Transverse colon (tissue), 4 donors: ENCODE results near the gene ATOH7. TPM values are rescaled to one million over a fixed set of nuclear protein-coding genes. Genes with fewer than 3 reads are reported as not detected.
"Not testable (repeated sequence)": the region's sequence is repeated elsewhere in the genome, so short reads cannot be mapped to it uniquely, and the experiment has no call there.

Source experiments
- DNase-seq: peaks from one replicate; pipeline ENCODE4 v3.0.0-alpha.2; 2019
- H3K27ac ChIP-seq, 4 donors: fragments of 200-600 bp; sonication (generic); 2 replicates each; pipeline ENCODE4 v1.5.1; 2016 to 2018; ENCODE audit warnings: inconsistent platforms in 4 of 4
- H3K27me3 ChIP-seq: fragments of 200-600 bp; sonication (generic); 2 replicates; pipeline ENCODE4 v1.5.1; 2017; ENCODE audit warnings: inconsistent platforms
- H3K36me3 ChIP-seq, 4 donors: fragments of 200-600 bp; sonication (generic); 2 replicates each; pipeline ENCODE4 v1.5.1; 2017 to 2019; ENCODE audit warnings: inconsistent platforms in 4 of 4
- H3K4me1 ChIP-seq, 4 donors: fragments of 200-600 bp; sonication (generic); 2 replicates each; pipeline ENCODE4 v1.5.1; 2017 to 2020; ENCODE audit warnings: inconsistent platforms in 4 of 4
- H3K4me3 ChIP-seq, 4 donors: fragments of 200-600 bp; sonication (generic); 1 replicate in 1 of 4; 2 replicates in 3 of 4; pipeline versions ENCODE4 v1.5.1 to v1.6.1; 2017 to 2019; ENCODE audit warnings: inconsistent platforms in 4 of 4
- H3K9me3 ChIP-seq, 2 donors: fragments of 200-600 bp; sonication (generic); 2 replicates each; pipeline ENCODE4 v1.5.1; 2017 to 2019; ENCODE audit warnings: inconsistent platforms in 2 of 2
- CTCF ChIP-seq, 5 experiments: fragments of 200-600 bp in 3 of 5; fragments of 450-650 bp in 2 of 5; sonication (generic) in 3 of 5; IDR thresholded peaks; 1 replicate in 2 of 5; 2 replicates in 3 of 5; pipeline ENCODE4 v1.5.1; 2016 to 2017; ENCODE audit warnings: antibody characterized with exemption in 5 of 5, inconsistent platforms in 3 of 5, mild to moderate bottlenecking in 2 of 5, moderate library complexity in 1 of 5
- EP300 ChIP-seq: sonication (generic); formaldehyde crosslinking; IDR thresholded peaks from one replicate; pipeline ENCODE4 v1.6.1; 2017; ENCODE audit warnings: antibody characterized with exemption, low read depth
- POLR2A ChIP-seq: fragments of 450-650 bp; IDR thresholded peaks from one replicate; pipeline ENCODE4 v1.6.1; 2016; ENCODE audit warnings: antibody characterized with exemption, mild to moderate bottlenecking, moderate library complexity
- POLR2AphosphoS5 ChIP-seq, 3 donors: sonication (generic); formaldehyde crosslinking; IDR thresholded peaks; one replicate each; pipeline ENCODE4 v1.6.1; 2016; ENCODE audit warnings: antibody characterized with exemption in 3 of 3
- whole genome bisulfite sequencing, 2 donors: methylation state at CpG; one replicate each; pipeline ENCODE4 v1.1.5; 2018; ENCODE audit warnings: low coverage in 1 of 2; 5-methylcytosine and 5-hydroxymethylcytosine counted together
- in situ Hi-C, 4 donors: fragments of 200-750 bp; cut with MboI; loops; one replicate each; pipeline versions ENCODE4 v1.15.0 to v1.15.1; 2017; ENCODE audit warnings: low sequenced_read_pairs in 3 of 4, low pct_ligation_motif_present in 1 of 4, low pct_unique_long_range_greater_than_20kb in 1 of 4
- intact Hi-C: fragments of 100-400 bp; cut with DNase I; formaldehyde crosslinking; loops from one replicate; pipeline ENCODE4 v1.15.1; 2023; ENCODE audit warnings: low total_unique reads
- total RNA-seq, 4 donors: library from RNA; depleted of rRNA; stranded (reverse); fragments of >200 nt; gene quantifications; one replicate each; pipeline ENCODE4 v1.1.0, GENCODE V29; 2016

The ATOH7 gene
- total RNA-seq, 4 donors from 2014 or later: 0.27 to 0.79 TPM; not detected in 2

GRCh38 chr10:68249297-68249696 lies 17.4 kb upstream of the ATOH7 start:
- Histone ChIP-seq H3K27me3 (no peaks in the 10 kb centered on the region), H3K4me1 (no peaks in the 10 kb centered on the region), H3K36me3 (no peaks in the 10 kb centered on the region), H3K9me3 (no peaks in the 10 kb centered on the region), H3K27ac (no peak overlapping the region), H3K4me3 (no peak overlapping the region)
- in situ Hi-C loops: no loop called here
- no peak for TF ChIP-seq POLR2A
- TF ChIP-seq EP300: no peak
- TF ChIP-seq CTCF (IDR thresholded peaks at IDR 0.05): no peak
- TF ChIP-seq POLR2AphosphoS5 (IDR thresholded peaks at IDR 0.05): no peak
- 96% methylated on average over 4 of the region's 4 CpGs; no CpG with 5 or more reads in 1 of the 2 donors for WGBS, 2 donors
- intact Hi-C loops: no loop called here
- no peak for DNase-seq

GRCh38 chr10:68247931-68248330 lies 16.0 kb upstream of the ATOH7 start:
- intact Hi-C loops: no loop called here
- TF ChIP-seq POLR2A: no peak
- no peak for TF ChIP-seq EP300
- no peak for TF ChIP-seq POLR2AphosphoS5 (IDR thresholded peaks at IDR 0.05)
- no peak for TF ChIP-seq CTCF (IDR thresholded peaks at IDR 0.05)

GRCh38 chr10:68246397-68246796 lies 14.5 kb upstream of the ATOH7 start:
- H3K4me3 ChIP-seq, in situ Hi-C loops, DNase-seq, H3K36me3 ChIP-seq, H3K27me3 ChIP-seq, intact Hi-C loops, H3K4me1 ChIP-seq, H3K9me3 ChIP-seq, H3K27ac ChIP-seq: not testable (repeated sequence)
- 98% methylated on average over 7 of the region's 7 CpGs; no CpG with 5 or more reads in 1 of the 2 donors for WGBS, 2 donors

More at GRCh38 chr10:68247931-68248330, 16.0 kb upstream of the ATOH7 start:
- Histone ChIP-seq H3K36me3 (no peaks in the 10 kb centered on the region), H3K27me3 (no peaks in the 10 kb centered on the region), H3K4me3 (no peak overlapping the region), H3K4me1 (no peaks in the 10 kb centered on the region), H3K9me3 (no peaks in the 10 kb centered on the region), H3K27ac (no peak overlapping the region)
- in situ Hi-C loops: no loop called here
- WGBS, 2 donors: 76 to 82% methylated on average over 3 to 6 of the region's 6 CpGs
- no peak for DNase-seq

- no peak overlapping the region for H3K27ac ChIP-seq
- H3K9me3 ChIP-seq: no peaks in the 10 kb centered on the region
- H3K36me3 ChIP-seq: no peaks in the 10 kb centered on the region
- no peak for DNase-seq
- 65 to 90% methylated on average over 1 to 2 of the region's 2 CpGs for WGBS, 2 donors
- H3K27me3 ChIP-seq: no peaks in the 10 kb centered on the region
- intact Hi-C loops: no loop called here
- no peak for TF ChIP-seq POLR2A
- no peak for TF ChIP-seq POLR2AphosphoS5 (IDR thresholded peaks at IDR 0.05)
- no peak for TF ChIP-seq EP300
- no peak for TF ChIP-seq CTCF (IDR thresholded peaks at IDR 0.05)
- no peaks in the 10 kb centered on the region for H3K4me1 ChIP-seq
- no peak overlapping the region for H3K4me3 ChIP-seq
- in situ Hi-C loops: no loop called here
Observed at GRCh38 chr10:68242051-68242450, 10.1 kb upstream of the ATOH7 start.

GRCh38 chr10:68239596-68240150 lies 7.8 kb upstream of the ATOH7 start:
- intact Hi-C loops (no loop called here), in situ Hi-C loops (no loop called here)
- DNase-seq: no peak
- Histone ChIP-seq H3K27me3 (no peaks in the 10 kb centered on the region), H3K4me3 (no peak overlapping the region), H3K4me1 (no peaks in the 10 kb centered on the region), H3K9me3 (no peaks in the 10 kb centered on the region), H3K36me3 (no peaks in the 10 kb centered on the region), H3K27ac (no peak overlapping the region)
- 62 to 68% methylated on average over 4 to 5 of the region's 5 CpGs for WGBS, 2 donors
- TF ChIP-seq POLR2AphosphoS5 (IDR thresholded peaks at IDR 0.05): no peak
- no peak for TF ChIP-seq EP300
- no peak for TF ChIP-seq POLR2A
- no peak for TF ChIP-seq CTCF (IDR thresholded peaks at IDR 0.05)
